ENCODE data around the gene ARL17A.
"Not testable (repeated sequence)": the region's sequence is repeated elsewhere in the genome, so short reads cannot be mapped to it uniquely, and the experiment has no call there.

DNA sequence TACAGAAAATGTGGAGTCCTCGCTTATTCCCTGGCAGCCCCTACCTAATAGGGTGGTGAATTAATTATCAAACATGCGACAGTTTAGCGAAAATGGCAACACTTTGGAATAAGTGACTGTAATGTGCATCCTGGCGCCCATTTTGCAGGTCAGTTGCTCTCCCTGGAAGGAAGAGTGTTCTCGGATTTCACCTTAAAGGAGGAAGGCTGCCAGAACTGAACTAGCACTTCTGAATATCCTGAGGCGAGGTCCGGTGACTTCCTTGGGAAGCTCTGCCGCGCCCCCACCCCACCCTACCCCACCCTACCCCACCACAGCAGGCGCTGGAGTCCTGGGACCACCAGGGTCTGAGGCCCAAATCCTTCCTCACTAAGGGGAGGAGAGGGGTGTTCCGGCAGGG lies 67.3 kb downstream of the ARL17A start, which contains the start of gene LRRC37A2:
- TF ChIP-seq, protein P1, sequence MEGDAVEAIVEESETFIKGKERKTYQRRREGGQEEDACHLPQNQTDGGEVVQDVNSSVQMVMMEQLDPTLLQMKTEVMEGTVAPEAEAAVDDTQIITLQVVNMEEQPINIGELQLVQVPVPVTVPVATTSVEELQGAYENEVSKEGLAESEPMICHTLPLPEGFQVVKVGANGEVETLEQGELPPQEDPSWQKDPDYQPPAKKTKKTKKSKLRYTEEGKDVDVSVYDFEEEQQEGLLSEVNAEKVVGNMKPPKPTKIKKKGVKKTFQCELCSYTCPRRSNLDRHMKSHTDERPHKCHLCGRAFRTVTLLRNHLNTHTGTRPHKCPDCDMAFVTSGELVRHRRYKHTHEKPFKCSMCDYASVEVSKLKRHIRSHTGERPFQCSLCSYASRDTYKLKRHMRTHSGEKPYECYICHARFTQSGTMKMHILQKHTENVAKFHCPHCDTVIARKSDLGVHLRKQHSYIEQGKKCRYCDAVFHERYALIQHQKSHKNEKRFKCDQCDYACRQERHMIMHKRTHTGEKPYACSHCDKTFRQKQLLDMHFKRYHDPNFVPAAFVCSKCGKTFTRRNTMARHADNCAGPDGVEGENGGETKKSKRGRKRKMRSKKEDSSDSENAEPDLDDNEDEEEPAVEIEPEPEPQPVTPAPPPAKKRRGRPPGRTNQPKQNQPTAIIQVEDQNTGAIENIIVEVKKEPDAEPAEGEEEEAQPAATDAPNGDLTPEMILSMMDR (IDR thresholded peaks at IDR 0.05 in 4 of 5, conservative IDR thresholded peaks at IDR 0.05 in 1 of 5): not testable (repeated sequence)
- not testable (repeated sequence) for TF ChIP-seq POLR2A (IDR thresholded peaks at IDR 0.05)

Measured in gastrocnemius medialis (tissue), 4 donors.